ENCODE data around the gene COL6A2. TPM values are rescaled to one million over a fixed set of nuclear protein-coding genes. Genes with fewer than 3 reads are reported as not detected.
A peak's percentile ranks its signal among the peaks of the same experiment; 100 is the strongest.

The COL6A2 gene
- total and polyA plus RNA-seq, 2 of the 13 experiments (the other 11 are each of a cell fraction or from before 2014, with no cell fraction given), result 0.07 to 0.41 TPM

- TF ChIP-seq RERE (CRISPR knock-in tag; IDR thresholded peaks at IDR 0.05; ENCODE audit: low read depth) (no peak), MEIS1 (CRISPR knock-in tag; IDR thresholded peaks at IDR 0.05; ENCODE audit: borderline replicate concordance) (no peak), XBP1 (CRISPR knock-in tag; IDR thresholded peaks at IDR 0.05) (no peak), ZNF549 (CRISPR knock-in tag; IDR thresholded peaks at IDR 0.05) (no peak)
Measured at GRCh38 chr21:46171996-46172862, 74.3 kb downstream of the COL6A2 start (continued).

DNA sequence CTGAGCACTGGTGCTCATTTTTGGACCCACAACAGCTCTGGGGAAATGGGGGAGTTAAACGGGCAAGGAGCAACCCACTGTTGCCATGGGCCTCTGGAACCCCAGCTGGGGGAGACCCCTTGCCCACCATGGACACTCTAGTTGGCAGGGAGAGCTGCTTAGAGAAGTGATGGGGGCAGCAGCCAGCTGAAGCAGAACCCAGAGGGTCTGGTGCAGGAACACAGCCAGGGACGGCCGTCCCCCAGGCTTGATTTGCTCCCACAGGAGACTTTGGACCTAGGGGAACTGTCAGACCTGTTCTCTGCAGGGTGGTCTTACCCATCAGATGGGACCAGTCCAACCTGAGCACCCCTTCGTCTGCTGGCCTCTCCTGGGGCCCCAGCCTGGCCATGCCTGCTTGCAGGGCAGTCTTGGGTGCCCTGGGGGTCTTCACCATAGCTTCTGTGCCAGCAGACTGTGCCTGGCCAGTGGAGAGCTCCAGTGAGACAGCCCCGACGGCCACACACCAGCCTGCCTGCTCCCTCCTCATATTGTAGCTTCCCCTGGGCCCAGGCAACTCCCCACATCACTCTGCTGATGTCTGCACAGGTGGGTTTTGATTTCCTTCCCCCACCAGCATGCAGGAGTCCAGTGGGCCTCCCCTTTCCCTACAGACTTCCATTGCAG is 75.1 kb downstream of the COL6A2 start:
- H3K4me3 ChIP-seq (replicated peaks in 1 of 3; ENCODE audit: insufficient read depth in 1 of 3, low read depth in 2 of 3, low read length in 3 of 3), result no peak overlapping the region
- intact Hi-C loops (cut with micrococcal nuclease; ENCODE audit: unreplicated experiment), result no loop called here
- H3K4me1 ChIP-seq (ENCODE audit: insufficient read depth, low read length), result no peaks in the 10 kb centered on the region
- H3K27me3 ChIP-seq (ENCODE audit: control insufficient read depth in 1 of 2, insufficient read depth in 2 of 2, low read length in 2 of 2), result no peaks in the 10 kb centered on the region; a peak in 1 of 5 replicates
- BruUV-seq (replicated peaks), result no TSS peak
- no peaks in the 10 kb centered on the region for H3K79me2 ChIP-seq (ENCODE audit: insufficient read depth, low read length)
- DNase-seq (ENCODE audit: low spot score) (no peak), FAIRE-seq (no peak), ATAC-seq (peak; percentile 33)
- in situ Hi-C loops (cut with HindIII; ENCODE audit: extremely low pct_ligation_motif_present, low pct_unique_long_range_greater_than_20kb), result no loop called here
- H3K9ac ChIP-seq (ENCODE audit: insufficient read depth, low read depth, low read length), result no peak overlapping the region
- H3K27ac ChIP-seq (ENCODE audit: extremely low read length, insufficient read depth, low read length), result no peak overlapping the region
- no peak overlapping the region for H2AFZ ChIP-seq (ENCODE audit: low read length)
- no peaks in the 10 kb centered on the region for H3K36me3 ChIP-seq (replicated peaks in 1 of 2; ENCODE audit: control insufficient read depth in 1 of 2, insufficient read depth in 2 of 2, low read length in 2 of 2)
- H3K9me3 ChIP-seq (ENCODE audit: low read length), result no peaks in the 10 kb centered on the region
- no peaks in the 10 kb centered on the region for H4K20me1 ChIP-seq (ENCODE audit: insufficient read depth, low read length)
- WGBS (ENCODE audit: low lambda C conversion rate), result 29% methylated on average over 3 of the region's 6 CpGs
- POLR2A ChIA-PET, result no interaction called here
- H3K4me2 ChIP-seq (ENCODE audit: low read depth, low read length), result no peak overlapping the region
- CTCF ChIA-PET (ENCODE audit: low intra/inter-chr PET ratio, low total read pairs), result no interaction called here
- TF ChIP-seq ARNT (IDR thresholded peaks at IDR 0.05) (no peak), ZNF605 (CRISPR knock-in tag; IDR thresholded peaks at IDR 0.05) (no peak), HHEX (CRISPR knock-in tag; IDR thresholded peaks at IDR 0.05) (no peak), FOXP4 (CRISPR knock-in tag; IDR thresholded peaks at IDR 0.05) (no peak), ZNF383 (CRISPR knock-in tag; IDR thresholded peaks at IDR 0.05; ENCODE audit: borderline replicate concordance) (no peak)
- TF ChIP-seq, protein P1, sequence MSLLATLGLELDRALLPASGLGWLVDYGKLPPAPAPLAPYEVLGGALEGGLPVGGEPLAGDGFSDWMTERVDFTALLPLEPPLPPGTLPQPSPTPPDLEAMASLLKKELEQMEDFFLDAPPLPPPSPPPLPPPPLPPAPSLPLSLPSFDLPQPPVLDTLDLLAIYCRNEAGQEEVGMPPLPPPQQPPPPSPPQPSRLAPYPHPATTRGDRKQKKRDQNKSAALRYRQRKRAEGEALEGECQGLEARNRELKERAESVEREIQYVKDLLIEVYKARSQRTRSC (CRISPR knock-in tag; IDR thresholded peaks at IDR 0.05; ENCODE audit: low read depth), result no peak
- TF ChIP-seq, protein P2, sequence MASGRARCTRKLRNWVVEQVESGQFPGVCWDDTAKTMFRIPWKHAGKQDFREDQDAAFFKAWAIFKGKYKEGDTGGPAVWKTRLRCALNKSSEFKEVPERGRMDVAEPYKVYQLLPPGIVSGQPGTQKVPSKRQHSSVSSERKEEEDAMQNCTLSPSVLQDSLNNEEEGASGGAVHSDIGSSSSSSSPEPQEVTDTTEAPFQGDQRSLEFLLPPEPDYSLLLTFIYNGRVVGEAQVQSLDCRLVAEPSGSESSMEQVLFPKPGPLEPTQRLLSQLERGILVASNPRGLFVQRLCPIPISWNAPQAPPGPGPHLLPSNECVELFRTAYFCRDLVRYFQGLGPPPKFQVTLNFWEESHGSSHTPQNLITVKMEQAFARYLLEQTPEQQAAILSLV (CRISPR knock-in tag; IDR thresholded peaks at IDR 0.05; ENCODE audit: borderline replicate concordance), result no peak
